ENCODE data around the gene TCEAL8.

DNA sequence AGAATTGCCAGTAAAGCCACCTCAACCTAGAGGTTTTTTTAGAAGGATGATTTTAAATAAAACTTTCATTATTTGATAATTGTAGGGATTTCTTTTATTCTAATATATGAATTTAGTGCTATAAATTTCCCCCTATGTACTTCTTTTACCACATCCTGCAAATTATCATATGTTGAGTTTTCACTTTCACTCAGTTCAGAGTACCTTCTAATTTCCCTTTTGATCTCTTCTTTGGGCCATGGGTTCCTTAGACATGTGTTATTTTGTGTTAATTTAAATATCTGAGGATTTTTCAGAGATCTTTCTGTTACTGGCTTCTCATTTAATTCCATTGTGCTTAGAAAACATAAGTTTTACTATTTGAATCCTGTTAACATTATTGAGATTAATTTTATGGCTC, 49.8 kb upstream of the TCEAL8 start:
- TF ChIP-seq, protein P1, sequence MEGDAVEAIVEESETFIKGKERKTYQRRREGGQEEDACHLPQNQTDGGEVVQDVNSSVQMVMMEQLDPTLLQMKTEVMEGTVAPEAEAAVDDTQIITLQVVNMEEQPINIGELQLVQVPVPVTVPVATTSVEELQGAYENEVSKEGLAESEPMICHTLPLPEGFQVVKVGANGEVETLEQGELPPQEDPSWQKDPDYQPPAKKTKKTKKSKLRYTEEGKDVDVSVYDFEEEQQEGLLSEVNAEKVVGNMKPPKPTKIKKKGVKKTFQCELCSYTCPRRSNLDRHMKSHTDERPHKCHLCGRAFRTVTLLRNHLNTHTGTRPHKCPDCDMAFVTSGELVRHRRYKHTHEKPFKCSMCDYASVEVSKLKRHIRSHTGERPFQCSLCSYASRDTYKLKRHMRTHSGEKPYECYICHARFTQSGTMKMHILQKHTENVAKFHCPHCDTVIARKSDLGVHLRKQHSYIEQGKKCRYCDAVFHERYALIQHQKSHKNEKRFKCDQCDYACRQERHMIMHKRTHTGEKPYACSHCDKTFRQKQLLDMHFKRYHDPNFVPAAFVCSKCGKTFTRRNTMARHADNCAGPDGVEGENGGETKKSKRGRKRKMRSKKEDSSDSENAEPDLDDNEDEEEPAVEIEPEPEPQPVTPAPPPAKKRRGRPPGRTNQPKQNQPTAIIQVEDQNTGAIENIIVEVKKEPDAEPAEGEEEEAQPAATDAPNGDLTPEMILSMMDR (IDR thresholded peaks at IDR 0.05): no peak
- TF ChIP-seq POLR2A (IDR thresholded peaks at IDR 0.05): no peak
- no peak for TF ChIP-seq POLR2AphosphoS5 (IDR thresholded peaks at IDR 0.05)
- no peak for TF ChIP-seq EP300 (IDR thresholded peaks at IDR 0.05)

Measured in stomach (tissue), 4 donors.